Kidney (tissue), 14 donors: Measurements from ENCODE around the gene GATB. TPM values are rescaled to one million over a fixed set of nuclear protein-coding genes. Genes with fewer than 3 reads are reported as not detected.

ENCODE experiments used
- DNase-seq, 5 donors: peaks; one replicate each; pipeline ENCODE4 v3.0.0-alpha.2; 2013 to 2020
- FAIRE-seq: peaks from 2 replicates; lab custom pipeline; 2012; peaks lifted over from hg19 to GRCh38; lab: Jason Lieb, UNC
- H3K27ac ChIP-seq, 2 donors: one replicate each; pipeline ENCODE4 v1.7.0; 2013; ENCODE audit warnings: low read depth in 2 of 2, low read length in 2 of 2, inconsistent platforms in 1 of 2
- H3K27me3 ChIP-seq: one replicate; pipeline ENCODE4 v1.7.1; 2013; ENCODE audit warnings: low read length, inconsistent platforms; ENCODE audit not compliant: control insufficient read depth, insufficient read depth
- H3K36me3 ChIP-seq, 3 donors: one replicate each; pipeline versions ENCODE4 v1.7.0 to v1.7.1; 2013; ENCODE audit warnings: low read length in 3 of 3, control low read depth in 1 of 3, inconsistent platforms in 1 of 3; ENCODE audit not compliant: insufficient read depth in 3 of 3, control insufficient read depth in 2 of 3
- H3K4me1 ChIP-seq, 3 donors: one replicate each; pipeline versions ENCODE4 v1.7.0 to v1.7.1; 2013; ENCODE audit warnings: low read length in 3 of 3, inconsistent platforms in 1 of 3, low read depth in 1 of 3; ENCODE audit not compliant: control insufficient read depth in 2 of 3, insufficient read depth in 2 of 3
- H3K4me3 ChIP-seq, 3 donors: one replicate each; pipeline versions ENCODE4 v1.7.0 to v1.8.1; 2013; ENCODE audit warnings: low read length in 3 of 3, control low read depth in 1 of 3, inconsistent platforms in 1 of 3
- H3K9ac ChIP-seq, 3 donors: one replicate each; pipeline versions ENCODE4 v1.7.0 to v1.7.1; 2013; ENCODE audit warnings: low read length in 3 of 3, control low read depth in 1 of 3, inconsistent platforms in 1 of 3
- H3K9me3 ChIP-seq, 3 donors: one replicate each; pipeline versions ENCODE4 v1.7.0 to v1.7.1; 2013; ENCODE audit warnings: low read length in 3 of 3, control low read depth in 1 of 3, inconsistent platforms in 1 of 3; ENCODE audit not compliant: control insufficient read depth in 2 of 3, insufficient read depth in 1 of 3
- CTCF ChIP-seq: IDR thresholded peaks from 3 replicates; pipeline ENCODE4 v1.5.1; 2012; ENCODE audit warnings: mild to moderate bottlenecking, moderate library complexity, borderline replicate concordance; ENCODE audit not compliant: insufficient read depth; ENCODE audit errors: extremely low read depth
- intact Hi-C: fragments of 100-400 bp; cut with DNase I; formaldehyde crosslinking; loops from one replicate; pipeline ENCODE4 v1.11.1; 2022
- polyA plus RNA-seq: library from polyadenylated mRNA; stranded (reverse); fragments of 350-450 nt; fragmentation: Illumina TruSeq; extraction: RNeasy Lipid Tissue Mini Kit (QIAGEN cat#74804); gene quantifications from one replicate; pipeline ENCODE4 v1.2.3, GENCODE V29; 2014; ENCODE audit warnings: low read depth, low replicate concordance; ENCODE audit not compliant: insufficient read depth
- total RNA-seq: library from RNA; stranded (reverse); fragmentation: NEBNext Ultra II Directional; extraction: Animal tissue kit (Norgen Biotek cat#: 25700); gene quantifications from one replicate; pipeline ENCODE4 v1.2.1, GENCODE V29; 2021
- donor health status: control.
- donor health status: control.
- donor health status: control.
- donor health status: control.
- donor health status: control.
- donor health status: DM: yes; HTN: yes; CAD: no.
- donor health status: Normal renal cell carcinoma (clear cell type).

Gene GATB
- total and polyA plus RNA-seq, 2 donors from 2014 or later: 17.0 to 50.9 TPM

- TF ChIP-seq CTCF: no peak
- Histone ChIP-seq H3K4me1 (peaks cover 0 to 3% (median 0%) of the 10 kb centered on the region in 3 donors), H3K9ac (peak overlapping the region in 2 of 3 donors; percentile 9 to 59), H3K27me3 (no peaks in the 10 kb centered on the region), H3K9me3 (no peaks in the 10 kb centered on the region), H3K36me3 (peaks cover 0 to 3% (median 2%) of the 10 kb centered on the region in 3 donors), H3K27ac (no peak overlapping the region), H3K4me3 (peak overlapping the region in 2 of 3 donors; percentile 46 to 50)
- no peak for FAIRE-seq
- peak; percentile 69 to 85 (median 79) for DNase-seq
- intact Hi-C loops: no loop called here
Observed at GRCh38 chr4:151674804-151675391, 85.9 kb downstream of the GATB start.

DNA sequence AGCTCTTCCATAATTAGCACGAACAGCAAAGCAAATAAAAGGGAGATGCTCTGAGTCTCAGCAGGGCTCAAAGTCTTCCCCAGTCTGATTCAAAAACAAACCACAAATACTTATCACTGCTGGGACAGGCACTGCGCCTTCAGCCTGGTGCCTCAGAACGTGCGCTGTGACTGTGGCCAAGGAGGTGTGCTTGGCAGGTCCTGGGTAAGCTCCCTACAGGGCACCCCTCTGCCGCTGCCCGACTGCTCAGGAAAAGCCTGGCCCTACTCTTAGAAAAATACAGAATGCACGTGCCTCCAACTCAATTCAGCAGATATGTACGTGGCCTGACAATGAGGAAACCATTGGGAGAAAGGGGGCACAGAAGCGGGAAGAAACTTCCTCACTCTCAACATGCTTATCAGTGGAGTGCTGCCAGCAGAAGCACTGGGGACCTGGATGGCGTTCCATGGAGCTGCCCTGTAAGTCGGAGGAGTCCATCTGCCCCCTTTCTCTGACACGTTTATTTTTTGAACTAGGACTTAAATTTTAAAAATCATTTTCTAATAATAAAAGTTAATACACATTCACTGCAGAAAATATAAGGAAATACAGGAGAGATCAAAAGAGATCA lies 86.8 kb downstream of the GATB start:
- TF ChIP-seq CTCF: no peak
- Histone ChIP-seq H3K27ac (no peak overlapping the region), H3K9me3 (no peaks in the 10 kb centered on the region), H3K9ac (no peak overlapping the region), H3K36me3 (peaks cover 0 to 3% (median 2%) of the 10 kb centered on the region in 3 donors), H3K27me3 (no peaks in the 10 kb centered on the region), H3K4me1 (peaks cover 0 to 10% (median 0%) of the 10 kb centered on the region in 3 donors), H3K4me3 (no peak overlapping the region)
- FAIRE-seq (no peak), DNase-seq (no peak)
- intact Hi-C loops: no loop called here

DNA sequence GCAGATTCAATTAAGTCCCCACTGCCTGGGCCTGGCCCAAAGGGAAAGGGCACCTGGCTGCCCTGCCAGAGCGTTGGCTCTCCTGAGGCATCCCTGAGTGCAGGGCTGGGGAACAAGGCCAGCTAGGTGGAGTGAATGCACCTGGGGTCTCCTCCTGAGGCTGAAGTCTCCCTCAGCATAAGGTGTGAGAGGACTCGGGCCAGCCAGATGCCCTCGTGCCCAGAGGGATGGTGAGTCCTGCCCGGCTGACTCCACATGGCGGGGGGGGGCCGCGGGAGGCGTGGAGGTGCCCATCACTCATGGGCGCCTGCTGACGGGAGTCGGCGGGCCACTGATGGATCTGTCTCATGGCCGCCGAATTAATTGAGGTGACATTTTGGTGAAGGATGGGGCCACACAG lies 87.8 kb downstream of the GATB start:
- no peak for TF ChIP-seq CTCF
- no peaks in the 10 kb centered on the region for H3K27me3 ChIP-seq

More for the DNA sequence above, 87.8 kb downstream of the GATB start:
- FAIRE-seq: no peak
- Histone ChIP-seq H3K9ac (no peak overlapping the region), H3K36me3 (peaks cover 0 to 3% (median 2%) of the 10 kb centered on the region in 3 donors), H3K9me3 (no peaks in the 10 kb centered on the region), H3K4me1 (peaks cover 2 to 16% (median 2%) of the 10 kb centered on the region in 3 donors), H3K4me3 (no peak overlapping the region), H3K27ac (no peak overlapping the region)
- intact Hi-C loops: no loop called here
- DNase-seq: no peak
